ENCODE data around the gene SLIT3.

The SLIT3 gene

DNA sequence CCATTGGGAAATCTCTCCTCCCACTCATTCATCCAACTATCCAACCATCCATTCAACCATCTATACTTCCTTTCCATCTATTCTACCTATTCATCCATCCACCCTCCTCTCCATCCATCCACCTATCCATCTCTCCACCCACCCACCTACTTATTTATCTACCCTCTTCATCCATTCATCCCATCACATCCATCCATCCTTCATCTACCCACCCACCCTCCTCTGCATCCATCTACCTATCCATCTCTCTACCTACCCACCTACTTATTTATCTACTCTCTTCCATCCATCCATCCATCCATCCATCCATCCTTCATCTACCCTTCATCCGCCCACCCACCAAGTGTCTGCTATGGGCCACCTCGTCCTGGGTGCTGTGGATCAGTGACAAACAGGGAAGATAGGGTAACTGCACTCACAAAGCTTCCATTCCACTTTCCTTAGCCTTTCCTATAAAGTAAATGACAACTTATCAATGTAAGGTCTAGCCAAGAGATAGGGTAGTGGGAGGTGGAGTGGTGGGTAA, 625.0 kb downstream of the SLIT3 start:
- no peak for TF ChIP-seq CTCF (IDR thresholded peaks at IDR 0.05; ENCODE audit: insufficient read depth, low read length, poor library complexity, severe bottlenecking)
- Histone ChIP-seq H3K36me3 (ENCODE audit: control insufficient read depth, insufficient read depth, low read length) (no peaks in the 10 kb centered on the region), H3K27me3 (replicated peaks; ENCODE audit: control insufficient read depth, insufficient read depth, low read length) (no peaks in the 10 kb centered on the region), H3K4me3 (replicated peaks; ENCODE audit: low read depth, low read length) (no peak overlapping the region)
- DNase-seq (ENCODE audit: extremely low read depth, insufficient read length): no peak

- TF ChIP-seq CTCF (IDR thresholded peaks at IDR 0.05; ENCODE audit: insufficient read depth, low read length, poor library complexity, severe bottlenecking): no peak
- Histone ChIP-seq H3K27me3 (replicated peaks; ENCODE audit: control insufficient read depth, insufficient read depth, low read length) (no peaks in the 10 kb centered on the region), H3K4me3 (replicated peaks; ENCODE audit: low read depth, low read length) (no peak overlapping the region), H3K36me3 (ENCODE audit: control insufficient read depth, insufficient read depth, low read length) (no peaks in the 10 kb centered on the region)
- no peak for DNase-seq (ENCODE audit: extremely low read depth, insufficient read length)
Observed at GRCh38 chr5:168674893-168675482, 626.0 kb downstream of the SLIT3 start.

DNA sequence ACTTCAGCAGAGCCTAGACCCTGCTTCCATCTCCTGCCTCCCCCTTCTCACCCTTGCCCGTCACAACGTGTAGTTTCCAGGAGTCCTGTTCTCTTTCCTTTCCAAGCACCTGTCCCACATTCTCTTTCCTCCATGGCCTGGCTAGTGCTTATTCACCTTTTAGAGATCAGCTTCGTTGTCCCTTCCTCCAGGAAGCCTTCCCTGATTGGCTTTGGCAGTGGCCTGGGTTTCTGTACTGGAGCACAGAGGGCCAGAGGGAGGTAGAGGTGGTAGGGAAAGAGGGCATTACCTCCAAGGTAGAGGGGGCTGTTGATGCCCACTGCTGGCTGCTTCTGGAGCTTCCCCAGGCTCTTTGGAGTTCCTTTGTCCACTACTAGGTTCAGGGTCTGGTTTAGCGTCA, 628.1 kb downstream of the SLIT3 start:
- DNase-seq (ENCODE audit: extremely low read depth, insufficient read length): no peak
- no peak for TF ChIP-seq CTCF (IDR thresholded peaks at IDR 0.05; ENCODE audit: insufficient read depth, low read length, poor library complexity, severe bottlenecking)
- H3K27me3 ChIP-seq (replicated peaks; ENCODE audit: control insufficient read depth, insufficient read depth, low read length): no peaks in the 10 kb centered on the region
- H3K4me3 ChIP-seq (replicated peaks; ENCODE audit: low read depth, low read length): no peak overlapping the region
- no peaks in the 10 kb centered on the region for H3K36me3 ChIP-seq (ENCODE audit: control insufficient read depth, insufficient read depth, low read length)

GRCh38 chr5:168672016-168672415, 628.9 kb downstream of the SLIT3 start:
- no peak for TF ChIP-seq CTCF (IDR thresholded peaks at IDR 0.05; ENCODE audit: insufficient read depth, low read length, poor library complexity, severe bottlenecking)
- H3K36me3 ChIP-seq (ENCODE audit: control insufficient read depth, insufficient read depth, low read length): no peaks in the 10 kb centered on the region

DNA sequence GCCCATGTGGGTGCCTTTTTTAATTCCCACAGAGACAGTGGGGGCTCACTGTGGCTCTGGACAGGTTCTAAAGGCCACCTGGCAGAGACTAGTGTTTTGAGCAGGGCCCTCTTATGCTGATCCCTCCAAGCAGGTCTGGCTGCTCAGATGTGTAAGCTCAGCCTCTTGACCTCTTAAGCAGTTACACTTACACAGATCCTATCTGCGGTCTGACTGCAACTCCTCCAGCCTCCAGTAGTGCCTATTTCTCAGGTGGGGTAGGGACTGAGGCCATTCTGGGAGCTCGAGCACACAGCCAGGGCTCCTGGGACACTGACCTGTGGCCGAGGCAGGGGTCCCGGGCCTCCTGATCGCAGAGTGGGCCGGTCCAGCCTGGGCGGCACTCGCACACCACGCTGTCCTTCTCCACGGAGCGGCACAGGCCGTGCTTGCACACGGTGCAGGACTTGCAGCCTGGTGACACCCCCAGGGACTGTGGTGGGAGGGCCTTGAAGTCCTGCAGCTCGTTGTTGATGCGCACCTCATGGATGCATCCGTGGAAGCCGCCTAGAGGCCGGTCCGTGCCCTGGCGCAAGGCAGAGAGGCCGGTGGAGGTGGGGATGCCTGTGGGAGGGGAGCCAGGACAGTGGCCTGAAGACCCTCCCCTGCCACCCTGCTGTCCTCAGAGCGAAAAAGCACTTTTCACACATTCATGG, 629.9 kb downstream of the SLIT3 start:
- no peak overlapping the region for H3K4me3 ChIP-seq (replicated peaks; ENCODE audit: low read depth, low read length)
- no peak for DNase-seq (ENCODE audit: extremely low read depth, insufficient read length)
- no peaks in the 10 kb centered on the region for H3K36me3 ChIP-seq (ENCODE audit: control insufficient read depth, insufficient read depth, low read length)
- no peak for TF ChIP-seq CTCF (IDR thresholded peaks at IDR 0.05; ENCODE audit: insufficient read depth, low read length, poor library complexity, severe bottlenecking)
- H3K27me3 ChIP-seq (replicated peaks; ENCODE audit: control insufficient read depth, insufficient read depth, low read length): no peaks in the 10 kb centered on the region

More at GRCh38 chr5:168672016-168672415, 628.9 kb downstream of the SLIT3 start:
- Histone ChIP-seq H3K4me3 (replicated peaks; ENCODE audit: low read depth, low read length) (no peak overlapping the region), H3K27me3 (replicated peaks; ENCODE audit: control insufficient read depth, insufficient read depth, low read length) (no peaks in the 10 kb centered on the region)
- DNase-seq (ENCODE audit: extremely low read depth, insufficient read length): no peak

Measured in GM06990 (cell line).